ENCODE measurements around the gene PTCHD4. TPM values are rescaled to one million over a fixed set of nuclear protein-coding genes. Genes with fewer than 3 reads are reported as not detected.
A peak's percentile ranks its signal among the peaks of the same experiment; 100 is the strongest.

The PTCHD4 gene
- total and polyA plus RNA-seq, 12 donors: 0.01 to 1.0 (median 0.59) TPM

DNA sequence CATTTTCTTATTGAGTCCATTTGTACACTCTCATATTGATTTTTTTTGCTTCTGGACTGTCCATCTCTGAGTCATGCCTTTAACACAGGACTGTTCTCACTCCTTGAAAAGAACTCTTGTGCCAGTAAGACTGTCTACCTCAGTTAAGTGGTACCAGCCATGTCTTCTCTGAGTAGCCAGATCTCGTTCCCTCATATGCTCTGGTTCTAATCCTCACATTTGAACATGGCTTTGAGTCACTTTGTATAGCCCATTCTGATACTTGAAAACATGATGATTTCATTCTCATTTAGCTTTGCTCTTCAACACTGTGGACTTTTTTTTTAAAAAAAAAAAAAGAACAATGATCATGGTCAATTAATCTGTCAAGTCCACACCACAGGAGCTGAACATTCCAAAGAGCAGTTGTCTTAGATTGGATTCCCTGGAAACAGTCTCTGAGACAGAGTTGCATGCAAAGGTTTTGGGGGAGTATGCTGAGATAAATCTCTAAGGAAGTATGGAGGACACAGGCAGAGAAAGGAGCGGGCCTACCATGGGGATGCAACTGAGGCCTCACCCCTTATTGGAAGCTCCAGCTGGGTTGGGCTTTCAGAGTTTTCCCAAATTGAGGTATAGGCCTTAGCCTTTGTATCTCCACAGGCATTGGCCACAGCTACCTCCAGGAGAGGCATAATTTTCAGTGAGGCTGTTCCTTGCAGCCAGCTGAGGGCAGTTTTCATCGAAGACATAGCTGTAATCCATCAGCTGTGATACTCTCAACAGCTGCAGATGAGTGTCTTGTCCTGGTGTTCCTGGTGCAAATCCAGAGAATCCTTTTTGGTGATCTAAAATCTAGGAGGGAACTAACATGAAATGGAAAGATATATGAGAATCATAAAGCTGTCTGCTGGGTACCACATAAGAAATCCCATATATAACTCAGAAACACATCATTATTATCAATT is 6.0 kb upstream of the PTCHD4 start:
- intact Hi-C loops (cut with DNase I): no loop called here
- H3K36me3 ChIP-seq: no peaks in the 10 kb centered on the region
- H3K27ac ChIP-seq: no peak overlapping the region
- TF ChIP-seq CTCF (IDR thresholded peaks at IDR 0.05): no peak
- peaks cover 0 to 9% (median 0%) of the 10 kb centered on the region in 9 donors for H3K4me1 ChIP-seq
- no peak for ATAC-seq
- WGBS, 2 donors: 93 to 94% methylated on average over 3 of the region's 3 CpGs
- no peak for DNase-seq
- no peaks in the 10 kb centered on the region for H3K27me3 ChIP-seq
- H3K9me3 ChIP-seq: no peaks in the 10 kb centered on the region
- H3K4me3 ChIP-seq: no peak overlapping the region

DNA sequence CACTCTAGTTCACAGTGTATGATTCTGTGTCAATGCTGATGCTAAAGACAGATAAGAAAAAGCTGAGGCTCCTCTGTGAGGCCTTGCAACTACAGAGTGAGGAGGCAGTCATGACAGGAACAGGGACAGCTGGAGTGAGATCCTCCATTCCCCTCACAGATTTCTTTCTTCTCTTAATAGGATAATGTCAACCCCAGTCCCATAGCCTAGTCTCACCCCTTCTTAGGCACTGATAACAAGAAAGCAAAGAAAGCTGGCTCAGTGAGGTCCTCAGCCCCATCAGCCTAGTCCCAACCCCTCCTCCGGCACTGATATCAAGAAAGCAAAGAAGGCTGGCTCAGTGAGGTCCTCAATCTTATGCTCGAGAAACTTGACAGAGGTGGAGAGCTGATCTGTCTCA is 2.1 kb upstream of the PTCHD4 start:
- Histone ChIP-seq H3K36me3 (no peaks in the 10 kb centered on the region), H3K9me3 (no peaks in the 10 kb centered on the region), H3K4me3 (no peak overlapping the region), H3K4me1 (peaks cover 0 to 15% (median 0%) of the 10 kb centered on the region in 9 donors), H3K27ac (no peak overlapping the region), H3K27me3 (no peaks in the 10 kb centered on the region)
- WGBS, 2 donors: 67 to 68% methylated on average over 2 of the region's 2 CpGs
- TF ChIP-seq CTCF (IDR thresholded peaks at IDR 0.05): no peak
- intact Hi-C loops (cut with DNase I): no loop called here
- DNase-seq (no peak), ATAC-seq (no peak)

DNA sequence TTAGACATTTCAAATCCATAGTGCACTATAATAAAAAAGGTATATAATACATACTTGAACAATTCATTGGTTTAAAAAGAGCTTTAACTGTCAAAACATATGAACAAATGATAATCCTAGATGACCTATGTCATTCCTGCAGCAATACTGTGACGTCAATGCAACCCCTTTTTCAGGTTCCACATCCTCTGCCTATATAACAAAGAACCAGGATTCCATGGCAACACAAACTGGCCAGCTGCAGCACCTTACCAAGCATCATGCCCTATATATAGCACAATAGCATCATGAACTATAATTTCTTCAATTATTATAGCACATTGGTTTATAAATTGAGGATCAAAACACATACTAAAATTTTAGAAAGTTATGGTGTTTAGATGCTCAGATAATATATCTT is 578 bp upstream of the PTCHD4 start:
- peak overlapping the region in 1 of 10 donors; percentile 56 for H3K4me3 ChIP-seq
- H3K27ac ChIP-seq: peak overlapping the region in 4 of 10 donors; percentile 13 to 83 (median 72)
- 45 to 57% methylated on average over 1 of the region's 1 CpG for WGBS, 2 donors
- peak in 1 of 8 donors; percentile 68 for ATAC-seq
- intact Hi-C loops (cut with DNase I): no loop called here
- no peaks in the 10 kb centered on the region for H3K36me3 ChIP-seq
- H3K9me3 ChIP-seq: no peaks in the 10 kb centered on the region
- no peak for DNase-seq
- peaks cover 0 to 15% (median 0%) of the 10 kb centered on the region in 9 donors for H3K4me1 ChIP-seq
- TF ChIP-seq CTCF (IDR thresholded peaks at IDR 0.05): no peak
- H3K27me3 ChIP-seq: no peaks in the 10 kb centered on the region

GRCh38 chr6:48110436-48111142 is 408 bp downstream of the PTCHD4 start:
- ATAC-seq (no peak), DNase-seq (no peak)
- Histone ChIP-seq H3K9me3 (no peaks in the 10 kb centered on the region), H3K27me3 (no peaks in the 10 kb centered on the region), H3K4me3 (peak overlapping the region in 9 of 10 donors; percentile 16 to 56 (median 41)), H3K4me1 (peaks cover 0 to 15% (median 0%) of the 10 kb centered on the region in 9 donors), H3K27ac (peak overlapping the region in 7 of 10 donors; percentile 14 to 83 (median 52)), H3K36me3 (no peaks in the 10 kb centered on the region)
- WGBS, 2 donors: 77 to 91% methylated on average over 2 of the region's 2 CpGs
- no peak for TF ChIP-seq CTCF (IDR thresholded peaks at IDR 0.05)
- intact Hi-C loops (cut with DNase I): no loop called here
